T-helper 1 cell (primary cell): ENCODE measurements around the gene PIK3C2A.
A peak's percentile ranks its signal among the peaks of the same experiment; 100 is the strongest.

Source experiments
- DNase-seq, 5 donors: peaks; one replicate each; pipeline ENCODE4 v3.0.0-alpha.2; 2012 to 2020

Gene PIK3C2A

DNA sequence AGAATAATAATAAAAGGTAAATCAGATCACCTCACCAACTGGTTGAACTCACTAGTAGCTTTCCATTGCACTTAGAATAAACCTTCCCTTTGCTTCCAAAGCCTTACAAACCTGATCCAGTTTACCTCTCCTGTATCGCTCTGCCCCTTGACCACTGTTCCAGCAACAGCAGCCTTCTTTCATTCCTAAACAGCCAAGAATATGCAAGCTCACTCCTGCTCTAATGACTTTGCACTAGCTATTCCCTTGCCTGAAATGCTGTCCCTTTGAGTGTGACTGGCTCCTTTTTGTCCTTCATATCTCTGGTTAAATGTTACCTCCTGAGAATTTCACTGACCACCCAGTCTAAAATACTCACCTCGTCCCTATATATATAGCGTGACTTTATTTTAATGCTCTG, 9.6 kb upstream of the PIK3C2A start:
- no peak for DNase-seq

DNA sequence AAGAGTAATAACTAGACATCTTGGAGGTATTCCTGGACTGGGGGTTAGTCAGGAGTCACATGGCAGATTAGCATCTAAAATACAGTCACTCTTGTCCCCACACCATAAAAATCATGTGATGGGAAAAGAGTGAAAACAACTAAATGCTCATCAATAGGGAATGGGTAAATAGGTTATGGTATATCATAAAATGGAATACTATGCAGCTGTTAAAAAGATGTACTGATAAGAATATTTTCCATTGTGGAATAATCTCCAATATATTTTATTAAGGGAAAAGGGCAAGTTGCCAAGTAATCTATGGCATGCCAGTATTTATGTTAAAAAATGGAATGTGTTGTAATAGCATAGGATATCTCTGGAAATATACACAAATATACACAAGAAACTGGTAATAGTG, 6.6 kb upstream of the PIK3C2A start:
- no peak for DNase-seq

DNA sequence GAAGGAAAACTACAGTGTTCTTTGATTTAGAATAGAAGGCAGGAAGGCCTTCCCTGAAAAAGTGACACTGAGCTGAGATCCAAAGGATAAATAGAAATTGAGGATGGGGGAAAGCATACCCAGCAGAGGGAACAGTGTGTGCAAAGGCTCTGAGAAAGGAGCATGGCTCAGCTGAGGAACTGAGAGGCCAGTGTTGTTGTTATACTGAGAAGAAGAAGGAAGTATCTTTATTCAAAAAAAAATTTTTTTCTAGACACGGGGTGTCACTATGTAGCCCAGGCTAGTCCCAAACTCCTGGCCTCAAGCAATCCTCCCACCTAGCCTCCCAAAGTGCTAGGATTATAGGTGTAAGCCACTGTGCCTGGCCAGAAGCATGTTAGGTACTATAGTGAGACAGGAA, 3.5 kb upstream of the PIK3C2A start:
- no peak for DNase-seq

DNA sequence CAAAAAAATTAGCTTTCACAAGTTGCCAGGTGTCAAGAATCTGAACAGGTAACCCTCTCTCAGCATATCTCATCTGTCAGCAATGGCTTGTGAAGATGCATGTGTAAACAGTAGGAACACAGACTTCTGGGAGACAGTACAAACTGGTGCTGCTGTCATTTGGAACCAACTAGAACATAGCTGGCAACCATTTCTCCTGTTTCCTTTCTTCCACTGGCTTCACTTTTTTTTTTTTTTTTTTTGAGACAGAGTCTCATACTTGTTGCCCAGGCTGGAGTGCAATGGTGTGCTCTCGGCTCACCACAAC, 2.1 kb upstream of the PIK3C2A start:
- no peak for DNase-seq

DNA sequence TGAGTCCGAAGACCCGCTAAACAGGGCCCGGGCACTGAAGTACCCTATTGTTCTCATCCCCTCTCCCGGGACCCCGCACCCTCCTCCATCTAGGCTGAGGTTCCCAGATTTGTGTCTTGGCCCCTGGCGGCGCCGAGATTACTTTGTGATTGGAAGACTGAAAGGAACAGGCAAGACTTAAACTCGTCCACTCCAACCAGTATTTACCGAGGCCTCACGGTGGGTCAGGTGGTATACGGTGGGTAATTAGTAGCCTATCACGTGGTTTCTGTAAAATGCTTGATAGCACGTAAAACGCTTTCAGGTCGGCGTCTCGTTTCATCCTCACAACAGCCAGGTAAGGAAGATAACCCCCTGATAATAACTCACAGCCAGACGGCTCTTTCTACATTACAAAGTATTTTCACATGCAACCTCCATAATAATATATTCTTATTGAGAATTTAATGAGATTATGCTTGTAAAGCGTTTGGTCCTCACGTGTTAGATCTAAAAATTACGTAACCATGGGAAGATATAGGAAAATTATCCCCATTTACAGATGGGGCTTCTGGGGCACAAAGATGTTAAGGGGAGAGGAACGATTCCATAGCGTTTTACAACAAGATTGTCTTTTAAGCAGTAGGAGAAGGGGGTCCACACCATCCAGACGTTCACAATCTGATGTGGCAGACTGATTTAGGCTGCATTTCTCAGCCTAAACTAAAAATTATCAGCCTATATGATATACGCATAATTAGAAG, 642 bp upstream of the PIK3C2A start:
- peak in 3 of 5 donors; percentile 5 to 50 (median 40) for DNase-seq

DNA sequence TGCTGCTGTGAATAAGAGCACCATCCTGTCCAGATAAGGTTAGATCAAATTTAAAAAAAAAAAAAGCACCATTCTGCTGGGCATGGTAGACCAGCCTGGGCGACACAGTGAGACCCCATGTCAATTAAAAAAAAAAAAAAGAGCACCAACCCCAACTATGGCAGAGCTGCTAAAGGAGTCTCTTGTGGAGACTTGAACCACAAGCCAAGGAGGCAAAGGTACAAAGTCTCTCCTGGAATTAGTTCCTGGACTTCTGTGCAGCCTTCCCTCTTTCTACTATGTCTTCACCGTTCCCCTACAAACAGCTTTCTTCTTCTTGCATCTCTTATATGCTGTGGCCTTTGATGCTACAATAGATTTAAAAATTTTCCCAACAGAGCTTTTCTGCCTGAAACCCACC, 1.3 kb downstream of the PIK3C2A start:
- DNase-seq, result no peak

DNA sequence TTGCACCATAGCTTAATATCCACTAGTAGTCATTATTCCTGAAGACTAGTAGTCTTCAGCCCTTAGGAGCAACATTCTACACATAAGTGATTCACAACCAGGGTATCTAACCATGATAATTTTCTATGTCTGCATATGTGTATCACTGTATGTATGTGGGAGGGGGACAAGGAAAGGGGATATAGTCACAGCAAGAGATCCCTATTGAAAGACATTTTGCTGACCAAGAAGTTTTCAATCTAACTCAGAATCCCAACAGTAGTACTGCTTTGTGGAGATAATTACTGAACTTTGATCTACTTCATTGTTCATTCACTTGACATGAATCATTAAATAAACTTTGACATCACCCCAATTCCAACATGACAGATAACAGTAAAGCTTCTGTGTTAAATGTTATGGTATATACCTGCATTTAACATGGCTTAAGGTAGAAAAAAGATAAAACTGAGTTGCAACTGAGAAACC, 10.3 kb downstream of the PIK3C2A start:
- no peak for DNase-seq

DNA sequence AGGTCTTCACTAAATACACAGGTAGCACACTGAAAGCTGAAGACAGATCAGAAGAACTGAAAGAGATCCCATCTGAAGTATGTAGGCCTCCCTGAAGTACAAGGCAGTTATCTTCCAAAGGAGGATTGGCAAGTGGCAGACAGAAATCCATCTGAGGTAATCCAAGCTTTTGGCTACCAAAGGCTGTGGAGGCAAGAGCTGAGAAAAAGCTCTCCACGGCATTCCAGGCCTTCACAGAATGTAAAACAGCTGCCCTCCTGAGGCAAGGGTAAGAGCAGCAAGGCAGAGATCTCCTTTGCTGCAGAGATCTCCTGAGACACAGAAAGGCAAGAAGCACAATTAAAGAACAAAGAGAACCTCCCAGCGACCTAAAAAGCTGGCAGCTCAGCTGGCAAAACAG, 19.1 kb downstream of the PIK3C2A start:
- no peak for DNase-seq

DNA sequence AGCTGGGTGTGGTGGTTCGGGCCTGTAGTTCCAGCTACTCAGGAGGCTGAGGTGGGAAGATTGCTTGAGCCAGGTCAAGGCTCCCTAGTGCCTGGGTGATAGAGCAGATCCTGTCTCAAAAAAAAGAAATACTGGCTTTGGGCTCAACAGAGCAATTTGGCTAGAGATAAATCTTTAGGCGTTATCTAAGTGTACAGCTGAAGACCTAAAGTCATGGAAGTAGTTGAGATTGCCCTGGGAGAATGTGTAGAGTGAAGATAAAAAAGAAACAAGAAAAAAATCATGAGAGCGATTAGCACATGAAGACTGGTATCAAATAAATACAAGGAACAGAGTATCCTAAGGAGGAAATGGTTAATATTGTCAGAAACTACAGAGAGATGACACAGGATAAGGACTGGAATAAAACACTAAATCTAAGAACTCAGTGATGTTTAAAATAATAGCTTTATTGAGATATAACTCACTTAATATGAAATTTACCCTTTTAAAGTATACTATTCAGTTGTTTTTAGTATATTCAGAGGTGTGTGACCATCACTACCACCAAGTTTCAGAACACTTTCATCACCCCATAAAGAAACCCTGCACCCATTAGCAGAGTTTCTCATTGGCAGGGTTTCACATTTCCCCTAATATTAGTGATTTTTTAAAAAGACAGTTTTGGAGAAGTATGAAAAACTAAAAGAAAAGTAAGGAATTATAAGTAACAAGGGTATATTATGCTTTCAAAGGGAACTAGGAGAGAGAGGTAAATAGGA, 20.7 kb downstream of the PIK3C2A start:
- no peak for DNase-seq

DNA sequence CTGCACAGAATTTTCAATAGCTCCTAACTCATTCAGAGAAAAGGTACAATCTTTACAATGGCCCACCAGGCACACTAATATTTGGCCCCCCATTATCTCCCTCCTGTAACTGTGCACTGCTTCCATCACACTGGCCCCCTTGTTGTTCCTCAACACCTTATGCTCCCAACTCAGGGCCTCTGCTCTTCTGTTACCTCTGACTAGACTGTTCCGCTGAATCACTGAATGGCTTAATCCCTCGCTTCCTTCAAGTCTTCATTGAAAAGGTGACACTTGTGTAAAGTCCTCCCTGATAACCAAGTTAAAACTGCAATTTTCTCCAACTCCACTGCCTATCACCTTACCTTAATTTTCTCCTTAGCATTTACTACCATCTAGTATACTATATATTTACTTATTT, 21.8 kb downstream of the PIK3C2A start:
- DNase-seq, result no peak

DNA sequence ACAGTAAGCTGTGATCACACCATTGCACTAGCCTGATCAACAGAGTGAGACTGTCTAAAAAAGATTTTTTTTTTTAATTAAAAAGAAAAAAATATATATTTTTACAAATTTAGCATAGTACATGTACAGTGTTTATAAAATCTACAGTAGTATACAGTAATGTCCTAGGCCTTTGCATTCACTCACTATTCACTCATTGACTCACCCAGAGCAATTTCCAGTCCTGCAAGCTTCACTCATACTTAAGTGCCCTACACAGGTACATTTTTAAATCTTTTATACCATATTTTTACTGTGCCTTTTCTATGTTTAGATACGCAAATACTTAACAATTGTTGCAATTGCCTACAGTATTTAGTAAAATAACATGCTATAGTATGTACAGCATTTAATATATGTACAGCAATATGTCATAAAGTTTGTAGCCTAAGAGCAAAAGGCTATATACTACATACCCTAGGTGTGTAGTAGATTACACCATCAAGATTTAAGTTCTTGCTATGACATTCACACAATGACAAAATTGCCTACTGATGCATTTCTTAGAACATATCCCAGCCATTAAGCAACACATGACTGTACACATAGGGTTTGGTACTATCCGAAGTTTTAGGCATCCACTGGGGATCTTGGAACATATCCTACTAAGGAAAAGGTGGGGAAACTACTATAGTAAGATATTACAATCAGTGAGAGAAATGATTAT, 22.8 kb downstream of the PIK3C2A start:
- DNase-seq, result no peak

DNA sequence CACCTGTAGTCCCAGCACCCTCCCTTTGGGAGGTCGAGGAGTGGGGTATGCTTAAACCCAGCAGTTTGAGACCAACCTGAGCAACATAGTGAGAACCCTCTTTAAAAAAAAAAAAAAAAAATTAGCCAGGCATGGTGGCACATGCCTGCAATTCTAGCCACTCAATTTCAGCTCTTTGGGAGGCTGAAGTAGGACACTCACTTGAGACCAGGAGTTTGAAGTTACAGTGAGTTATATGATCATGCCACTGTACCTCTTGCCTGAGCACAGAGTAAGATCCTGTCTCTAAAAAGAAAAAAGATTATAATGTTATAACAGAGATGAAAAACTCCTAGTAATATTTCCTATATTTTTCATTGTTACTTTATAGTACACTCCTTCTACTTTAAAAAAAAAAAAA, 23.9 kb downstream of the PIK3C2A start:
- no peak for DNase-seq

DNA sequence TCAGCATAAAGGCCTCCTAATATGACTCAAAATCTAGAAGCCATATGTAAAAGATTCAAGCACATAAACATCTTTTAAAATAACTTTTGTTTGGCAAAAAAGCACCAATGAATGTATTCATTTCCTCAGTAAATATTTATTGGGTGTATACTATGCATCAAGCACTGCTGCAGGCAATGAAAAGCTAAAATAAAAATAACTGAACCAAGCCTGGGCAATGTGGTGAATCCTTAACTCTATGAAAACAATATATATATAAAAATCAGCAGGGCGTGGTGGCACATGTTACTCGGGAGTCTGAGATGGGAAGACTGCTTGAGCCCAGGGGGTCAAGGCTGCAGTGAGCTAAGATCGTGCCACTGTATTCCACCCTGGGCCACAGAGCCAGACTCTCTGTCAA, 27.8 kb downstream of the PIK3C2A start:
- no peak for DNase-seq

DNA sequence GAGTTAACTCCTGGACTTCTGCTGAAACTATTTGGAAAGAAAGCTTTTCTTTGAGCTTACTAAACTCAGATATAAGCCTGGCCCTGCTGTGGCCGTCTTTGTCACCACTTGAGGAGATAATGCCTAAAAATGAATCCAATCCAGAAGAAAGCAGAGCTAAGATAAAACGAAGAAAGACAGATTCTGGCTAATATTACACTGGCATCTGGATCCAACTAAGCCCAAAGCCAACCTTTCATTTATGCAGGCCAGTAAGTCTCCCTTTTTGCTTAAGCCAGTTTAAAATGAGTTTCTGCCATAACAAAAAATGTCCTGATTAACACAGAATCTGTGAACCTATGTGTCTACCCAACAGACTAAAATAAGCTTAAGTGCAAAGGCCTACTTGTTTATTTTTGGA, 34.5 kb downstream of the PIK3C2A start:
- no peak for DNase-seq

DNA sequence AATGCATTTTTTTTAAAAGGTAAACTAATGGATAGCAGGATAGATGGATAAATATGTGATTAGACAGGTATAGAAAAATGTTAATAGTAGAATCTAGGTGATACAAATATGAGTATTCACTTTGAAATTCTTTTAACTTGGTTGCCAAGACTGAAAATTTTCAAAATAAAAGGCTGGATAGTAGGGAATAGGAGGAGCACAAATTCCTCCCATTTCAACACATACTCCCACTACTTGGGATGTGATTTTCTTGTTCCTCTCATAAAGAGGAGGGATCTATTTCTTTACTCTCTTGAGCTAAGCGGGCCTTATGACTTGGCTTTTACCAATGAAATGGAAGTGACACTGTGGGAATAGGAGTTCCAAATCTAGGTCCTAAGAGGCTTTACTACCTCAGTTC, 35.9 kb downstream of the PIK3C2A start:
- no peak for DNase-seq

DNA sequence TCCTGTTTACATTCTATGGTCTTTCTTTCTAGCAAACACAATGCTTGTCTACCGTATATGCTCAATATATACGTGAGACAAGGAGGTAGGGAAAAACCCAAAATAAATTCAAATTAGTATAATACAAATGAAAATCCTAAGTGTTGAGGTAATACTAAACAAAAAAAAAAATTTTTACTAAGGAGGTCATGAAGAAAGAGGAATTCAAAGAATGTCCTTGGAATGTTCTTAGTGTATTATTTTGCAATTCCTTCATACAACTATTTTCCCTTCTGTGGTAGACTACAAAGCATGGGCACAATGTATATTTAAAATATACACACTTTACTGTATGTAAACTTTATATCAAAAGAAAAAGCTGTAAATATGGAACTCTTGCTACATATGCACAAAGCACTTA, 36.4 kb downstream of the PIK3C2A start:
- DNase-seq, result no peak

DNA sequence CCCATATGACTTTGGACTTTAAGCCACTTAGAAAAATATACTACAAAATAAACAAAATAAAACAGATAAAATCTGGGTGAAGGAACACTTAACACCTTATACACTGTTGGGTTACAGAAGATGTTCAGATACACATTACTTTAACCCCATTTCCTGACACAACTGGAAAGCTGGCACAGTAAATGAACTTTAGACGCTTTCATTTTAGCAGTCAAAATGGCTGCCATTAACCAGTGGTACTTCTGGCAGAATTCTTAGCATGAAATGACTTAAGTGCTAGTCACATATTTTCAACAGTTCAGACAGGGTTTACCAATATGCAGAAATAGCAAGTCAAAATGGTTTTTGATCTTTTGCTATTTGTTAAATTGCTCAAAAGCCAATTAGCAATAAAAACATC, 37.9 kb downstream of the PIK3C2A start:
- no peak for DNase-seq

DNA sequence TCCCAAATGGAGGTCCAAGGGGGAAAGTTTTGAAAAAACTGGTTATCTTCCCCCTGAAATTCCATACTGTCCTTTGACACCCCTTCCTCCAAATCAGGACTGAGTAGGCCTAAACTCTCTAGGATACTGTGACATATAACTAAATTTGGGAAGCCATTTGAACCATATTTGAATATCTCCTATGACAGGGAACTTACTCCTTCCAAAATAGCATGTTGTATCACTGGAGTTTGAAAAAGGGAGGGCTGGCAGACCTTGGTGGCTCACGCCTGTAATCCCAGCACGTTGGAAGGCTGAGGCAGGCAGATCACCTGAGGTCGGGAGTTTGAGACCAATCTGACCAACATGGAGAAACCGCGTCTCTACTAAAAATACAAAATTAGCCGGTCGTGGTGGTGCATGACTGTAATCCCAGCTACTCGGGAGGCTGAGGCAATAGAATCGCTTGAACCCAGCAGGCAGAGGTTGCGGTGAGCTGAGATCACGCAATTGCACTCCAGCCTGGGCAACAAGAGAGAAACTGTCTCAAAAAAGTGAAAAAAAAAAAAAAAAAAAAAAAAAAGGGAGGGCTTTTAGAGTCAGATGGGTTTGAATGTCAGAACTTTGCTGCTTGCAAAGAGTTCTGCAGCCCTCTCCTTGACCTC, 42.4 kb downstream of the PIK3C2A start:
- DNase-seq, result no peak

DNA sequence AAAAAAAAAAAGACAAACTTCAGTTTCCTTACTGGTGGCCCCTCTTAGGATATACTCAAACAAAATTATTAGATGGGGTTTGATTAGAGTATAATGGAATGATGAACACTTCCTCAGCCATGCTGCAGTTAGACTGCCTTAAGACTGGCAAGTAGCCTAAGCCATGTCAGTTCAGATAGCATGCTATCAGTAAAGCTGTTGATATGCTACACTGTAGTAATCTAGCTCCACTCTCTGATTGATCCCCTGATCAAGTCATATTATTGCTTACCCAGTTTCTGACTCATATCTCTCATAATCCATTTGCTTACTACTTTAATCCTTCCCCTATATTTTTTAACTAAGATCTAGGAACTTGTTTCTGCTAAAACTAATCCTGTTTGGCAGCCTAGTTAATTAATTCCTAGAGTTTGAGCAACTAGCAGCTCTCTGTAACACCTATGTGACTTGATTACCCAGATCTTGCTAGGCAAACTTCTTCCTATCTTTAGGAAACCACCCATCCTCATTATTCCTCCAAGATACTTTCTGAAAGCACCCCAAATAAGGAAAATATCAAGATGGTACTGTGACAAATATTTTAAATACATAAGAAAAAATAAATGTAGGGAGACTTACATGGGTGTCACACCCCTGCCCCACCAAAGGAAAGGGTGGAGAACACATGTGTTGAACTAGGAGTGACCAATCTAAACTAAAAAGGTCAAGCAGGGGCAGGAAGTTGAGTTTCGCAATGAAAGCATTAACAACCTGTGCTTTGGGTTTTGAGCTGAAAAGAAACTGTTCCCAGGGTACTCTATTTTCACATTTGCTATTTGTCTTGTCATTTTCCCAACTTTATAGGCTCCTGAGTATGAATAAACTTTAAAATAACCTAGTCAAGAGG, 43.2 kb downstream of the PIK3C2A start:
- DNase-seq, result no peak

DNA sequence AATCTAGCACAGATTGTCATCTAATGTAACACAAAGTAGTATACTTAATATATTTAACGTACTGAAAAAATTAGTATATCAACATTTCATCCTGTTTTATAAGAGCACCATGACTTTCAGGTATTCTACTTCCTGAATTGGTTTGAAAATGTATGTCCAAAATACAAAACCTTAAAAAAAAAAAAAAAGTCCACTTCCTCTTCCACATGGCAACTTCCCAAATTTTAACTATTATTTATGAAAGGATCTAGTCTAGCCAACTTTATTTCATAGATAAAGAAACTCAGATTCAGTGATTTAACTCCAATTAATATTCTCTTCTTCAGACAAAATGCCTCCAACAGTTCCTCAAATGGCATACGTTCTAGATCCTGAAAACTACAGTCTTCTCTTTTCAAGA, 44.0 kb downstream of the PIK3C2A start:
- DNase-seq, result no peak

DNA sequence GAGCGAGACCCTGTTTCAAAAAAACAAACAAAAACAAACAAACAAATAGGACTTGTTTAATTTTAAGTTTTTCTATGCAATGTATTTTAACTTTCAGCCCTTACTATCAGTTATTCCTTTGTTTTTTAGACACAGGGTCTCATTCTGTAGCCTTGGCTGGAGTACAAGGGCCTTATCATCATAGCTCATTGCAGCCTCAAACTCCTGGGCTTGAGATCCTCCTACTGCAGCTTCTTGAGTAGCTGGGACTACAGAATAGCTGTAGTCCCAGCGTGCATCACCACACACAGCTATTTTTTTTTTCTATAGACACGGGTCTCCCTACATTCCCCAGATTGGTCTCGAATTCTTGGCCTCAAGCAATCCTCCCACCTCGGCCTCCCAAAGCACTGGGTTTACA, 44.5 kb downstream of the PIK3C2A start:
- no peak for DNase-seq

DNA sequence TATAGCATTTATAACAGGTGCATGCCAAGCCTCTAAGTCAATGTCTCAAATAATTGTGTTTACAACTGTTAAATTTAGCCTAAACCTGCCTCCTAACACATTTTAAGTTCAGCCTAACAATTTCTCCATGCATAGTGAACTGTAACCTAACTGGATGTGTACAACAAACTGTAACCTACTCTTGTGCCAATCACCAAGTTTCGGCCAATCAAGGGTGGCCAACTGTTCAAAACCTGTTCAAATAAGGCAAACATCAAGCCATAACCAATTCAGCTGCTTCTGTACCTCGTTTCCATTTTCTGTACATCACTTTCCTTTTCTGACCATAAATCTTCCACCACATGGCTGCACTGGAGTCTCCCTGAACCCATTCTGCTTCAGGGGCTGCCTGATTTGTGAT, 45.4 kb downstream of the PIK3C2A start:
- DNase-seq, result no peak
